ENCODE results near the gene ARHGEF2.
A peak's percentile ranks its signal among the peaks of the same experiment; 100 is the strongest.
"Not testable (repeated sequence)": the region's sequence is repeated elsewhere in the genome, so short reads cannot be mapped to it uniquely, and the experiment has no call there.

ARHGEF2 gene

GRCh38 chr1:155931332-155932038 lies 46.9 kb downstream of the ARHGEF2 start:
- Histone ChIP-seq H3K4me3 (ENCODE audit: low read length) (no peak overlapping the region), H3K9ac (ENCODE audit: low read length) (peak overlapping the region; percentile 45), H3K4me1 (ENCODE audit: control insufficient read depth, insufficient read depth, low read length) (peaks cover 33% of the 10 kb centered on the region), H3K36me3 (ENCODE audit: control insufficient read depth, insufficient read depth, low read length) (peaks cover 5% of the 10 kb centered on the region), H3K9me3 (ENCODE audit: control insufficient read depth, low read length) (no peaks in the 10 kb centered on the region), H3K27me3 (ENCODE audit: control insufficient read depth, insufficient read depth, low read length) (no peaks in the 10 kb centered on the region)

GRCh38 chr1:155930725-155931124 lies 47.6 kb downstream of the ARHGEF2 start:
- H3K36me3 ChIP-seq (ENCODE audit: control insufficient read depth, insufficient read depth, low read length), result peaks cover 12% of the 10 kb centered on the region
- peak overlapping the region; percentile 45 for H3K9ac ChIP-seq (ENCODE audit: low read length)
- peaks cover 33% of the 10 kb centered on the region for H3K4me1 ChIP-seq (ENCODE audit: control insufficient read depth, insufficient read depth, low read length)
- not testable (repeated sequence) for H3K9me3 ChIP-seq (ENCODE audit: control insufficient read depth, low read length); H3K4me3 ChIP-seq (ENCODE audit: low read length); H3K27me3 ChIP-seq (ENCODE audit: control insufficient read depth, insufficient read depth, low read length)

- peaks cover 29% of the 10 kb centered on the region for H3K4me1 ChIP-seq (ENCODE audit: control insufficient read depth, insufficient read depth, low read length)
- H3K9me3 ChIP-seq (ENCODE audit: control insufficient read depth, low read length), result no peaks in the 10 kb centered on the region
- no peak overlapping the region for H3K9ac ChIP-seq (ENCODE audit: low read length)
- no peaks in the 10 kb centered on the region for H3K27me3 ChIP-seq (ENCODE audit: control insufficient read depth, insufficient read depth, low read length)
- no peak overlapping the region for H3K4me3 ChIP-seq (ENCODE audit: low read length)
- peaks cover 13% of the 10 kb centered on the region for H3K36me3 ChIP-seq (ENCODE audit: control insufficient read depth, insufficient read depth, low read length)
These were observed 49.3 kb downstream of the ARHGEF2 start for GRCh38 chr1:155929057-155929456.

- Histone ChIP-seq H3K36me3 (ENCODE audit: control insufficient read depth, insufficient read depth, low read length) (peaks cover 25% of the 10 kb centered on the region), H3K27me3 (ENCODE audit: control insufficient read depth, insufficient read depth, low read length) (no peaks in the 10 kb centered on the region)
These were observed 52.8 kb downstream of the ARHGEF2 start for GRCh38 chr1:155925506-155925905.

GRCh38 chr1:155920717-155921116 lies 57.6 kb downstream of the ARHGEF2 start:
- H3K9ac ChIP-seq (ENCODE audit: low read length), result no peak overlapping the region
- peaks cover 33% of the 10 kb centered on the region for H3K36me3 ChIP-seq (ENCODE audit: control insufficient read depth, insufficient read depth, low read length)

More at GRCh38 chr1:155925506-155925905, 52.8 kb downstream of the ARHGEF2 start:
- Histone ChIP-seq H3K9ac (ENCODE audit: low read length) (no peak overlapping the region), H3K9me3 (ENCODE audit: control insufficient read depth, low read length) (no peaks in the 10 kb centered on the region), H3K4me3 (ENCODE audit: low read length) (no peak overlapping the region), H3K4me1 (ENCODE audit: control insufficient read depth, insufficient read depth, low read length) (peaks cover 27% of the 10 kb centered on the region)

GRCh38 chr1:155919801-155920200 lies 58.5 kb downstream of the ARHGEF2 start:
- no peaks in the 10 kb centered on the region for H3K27me3 ChIP-seq (ENCODE audit: control insufficient read depth, insufficient read depth, low read length)
- H3K36me3 ChIP-seq (ENCODE audit: control insufficient read depth, insufficient read depth, low read length), result peaks cover 33% of the 10 kb centered on the region
- peaks cover 17% of the 10 kb centered on the region for H3K4me1 ChIP-seq (ENCODE audit: control insufficient read depth, insufficient read depth, low read length)
- H3K9ac ChIP-seq (ENCODE audit: low read length), result no peak overlapping the region
- no peak overlapping the region for H3K4me3 ChIP-seq (ENCODE audit: low read length)
- H3K9me3 ChIP-seq (ENCODE audit: control insufficient read depth, low read length), result no peaks in the 10 kb centered on the region

More at GRCh38 chr1:155920717-155921116, 57.6 kb downstream of the ARHGEF2 start:
- no peak overlapping the region for H3K4me3 ChIP-seq (ENCODE audit: low read length)
- no peaks in the 10 kb centered on the region for H3K27me3 ChIP-seq (ENCODE audit: control insufficient read depth, insufficient read depth, low read length)
- H3K4me1 ChIP-seq (ENCODE audit: control insufficient read depth, insufficient read depth, low read length), result peaks cover 17% of the 10 kb centered on the region
- no peaks in the 10 kb centered on the region for H3K9me3 ChIP-seq (ENCODE audit: control insufficient read depth, low read length)

- Histone ChIP-seq H3K27me3 (ENCODE audit: control insufficient read depth, insufficient read depth, low read length) (no peaks in the 10 kb centered on the region), H3K9ac (ENCODE audit: low read length) (no peak overlapping the region), H3K36me3 (ENCODE audit: control insufficient read depth, insufficient read depth, low read length) (peaks cover 33% of the 10 kb centered on the region), H3K9me3 (ENCODE audit: control insufficient read depth, low read length) (no peaks in the 10 kb centered on the region), H3K4me1 (ENCODE audit: control insufficient read depth, insufficient read depth, low read length) (peaks cover 17% of the 10 kb centered on the region), H3K4me3 (ENCODE audit: low read length) (no peak overlapping the region)
These were observed 59.7 kb downstream of the ARHGEF2 start for GRCh38 chr1:155918660-155919059.

- peaks cover 23% of the 10 kb centered on the region for H3K4me1 ChIP-seq (ENCODE audit: control insufficient read depth, insufficient read depth, low read length)
- H3K4me3 ChIP-seq (ENCODE audit: low read length), result no peak overlapping the region
- no peak overlapping the region for H3K9ac ChIP-seq (ENCODE audit: low read length)
- H3K27me3 ChIP-seq (ENCODE audit: control insufficient read depth, insufficient read depth, low read length), result no peaks in the 10 kb centered on the region
- H3K36me3 ChIP-seq (ENCODE audit: control insufficient read depth, insufficient read depth, low read length), result peaks cover 19% of the 10 kb centered on the region
- H3K9me3 ChIP-seq (ENCODE audit: control insufficient read depth, low read length), result no peaks in the 10 kb centered on the region
These were observed 64.2 kb downstream of the ARHGEF2 start for GRCh38 chr1:155913969-155914757.

GRCh38 chr1:155912056-155912536 lies 66.3 kb downstream of the ARHGEF2 start:
- Histone ChIP-seq H3K36me3 (ENCODE audit: control insufficient read depth, insufficient read depth, low read length) (peaks cover 5% of the 10 kb centered on the region), H3K4me3 (ENCODE audit: low read length) (no peak overlapping the region), H3K4me1 (ENCODE audit: control insufficient read depth, insufficient read depth, low read length) (peaks cover 23% of the 10 kb centered on the region), H3K9ac (ENCODE audit: low read length) (peak overlapping the region; percentile 87), H3K27me3 (ENCODE audit: control insufficient read depth, insufficient read depth, low read length) (no peaks in the 10 kb centered on the region), H3K9me3 (ENCODE audit: control insufficient read depth, low read length) (no peaks in the 10 kb centered on the region)

GRCh38 chr1:155911156-155912055 lies 66.9 kb downstream of the ARHGEF2 start, which contains the start of gene RIT1:
RIT1 (minus strand) TSS chr1:155911349; CDS start chr1:155910761, 588 bp downstream.
- Histone ChIP-seq H3K4me3 (ENCODE audit: low read length) (peak within 1 kb of the TSS; percentile 68), H3K9ac (ENCODE audit: low read length) (peak within 1 kb of the TSS; percentile 87), H3K36me3 (ENCODE audit: control insufficient read depth, insufficient read depth, low read length) (no peaks in the 10 kb centered on the region), H3K4me1 (ENCODE audit: control insufficient read depth, insufficient read depth, low read length) (peaks cover 23% of the 10 kb centered on the region), H3K9me3 (ENCODE audit: control insufficient read depth, low read length) (no peaks in the 10 kb centered on the region), H3K27me3 (ENCODE audit: control insufficient read depth, insufficient read depth, low read length) (no peaks in the 10 kb centered on the region)

GRCh38 chr1:155910621-155911121 lies 67.7 kb downstream of the ARHGEF2 start:
- Histone ChIP-seq H3K9ac (ENCODE audit: low read length) (peak overlapping the region; percentile 87), H3K4me3 (ENCODE audit: low read length) (peak overlapping the region; percentile 68), H3K4me1 (ENCODE audit: control insufficient read depth, insufficient read depth, low read length) (peaks cover 23% of the 10 kb centered on the region), H3K36me3 (ENCODE audit: control insufficient read depth, insufficient read depth, low read length) (no peaks in the 10 kb centered on the region), H3K9me3 (ENCODE audit: control insufficient read depth, low read length) (no peaks in the 10 kb centered on the region), H3K27me3 (ENCODE audit: control insufficient read depth, insufficient read depth, low read length) (no peaks in the 10 kb centered on the region)

Data from mucosa of stomach (tissue), 1 donor.